MV-4-11 (cell line): ENCODE results near the gene PDX1.

Experiments used
- DNase-seq: peaks from one replicate; lab custom pipeline; 2025; lab: John Stamatoyannopoulos, UW

The PDX1 gene

GRCh38 chr13:27919934-27920676 is at the start of gene PDX1:
Gene PDX1 (plus strand): TSS chr13:27920000. CDS start chr13:27920139, 139 bp downstream.
- no peak for DNase-seq

GRCh38 chr13:27878274-27878673 is 41.5 kb upstream of the PDX1 start:
- DNase-seq: no peak

- DNase-seq: no peak
Observed at GRCh38 chr13:27889471-27889870, 30.3 kb upstream of the PDX1 start.

- no peak for DNase-seq
Observed at GRCh38 chr13:27896726-27897125, 23.1 kb upstream of the PDX1 start.

- no peak for DNase-seq
Observed at GRCh38 chr13:27904719-27905118, 15.1 kb upstream of the PDX1 start.

GRCh38 chr13:27905650-27906049 is 14.2 kb upstream of the PDX1 start:
- no peak for DNase-seq

GRCh38 chr13:27907121-27907787 is 12.5 kb upstream of the PDX1 start:
- no peak for DNase-seq

- no peak for DNase-seq
Observed at GRCh38 chr13:27909378-27909777, 10.4 kb upstream of the PDX1 start.

- no peak for DNase-seq
Observed at GRCh38 chr13:27911521-27911920, 8.3 kb upstream of the PDX1 start.

GRCh38 chr13:27913160-27913559 is 6.6 kb upstream of the PDX1 start:
- no peak for DNase-seq

- no peak for DNase-seq
Observed at GRCh38 chr13:27915301-27916207, 4.2 kb upstream of the PDX1 start.

- DNase-seq: no peak
Observed at GRCh38 chr13:27917121-27917947, 2.5 kb upstream of the PDX1 start.

- no peak for DNase-seq
Observed at GRCh38 chr13:27918041-27918917, 1.5 kb upstream of the PDX1 start.

GRCh38 chr13:27918918-27919658 is 712 bp upstream of the PDX1 start:
- DNase-seq: no peak

- no peak for DNase-seq
Observed at GRCh38 chr13:27919659-27919933, 204 bp upstream of the PDX1 start.

GRCh38 chr13:27920677-27921420 is 1.0 kb downstream of the PDX1 start:
- DNase-seq: no peak

GRCh38 chr13:27921421-27921960 is 1.7 kb downstream of the PDX1 start:
- DNase-seq: no peak

- DNase-seq: no peak
Observed at GRCh38 chr13:27921961-27922882, 2.4 kb downstream of the PDX1 start.
